Urinary bladder (tissue), 4 donors: Measurements from ENCODE around the gene ZDBF2. TPM values are rescaled to one million over a fixed set of nuclear protein-coding genes. Genes with fewer than 3 reads are reported as not detected.

Source experiments
- DNase-seq: peaks from one replicate; pipeline ENCODE4 v3.0.0-alpha.2; 2015; ENCODE audit errors: extremely low spot score
- H3K27ac ChIP-seq: one replicate; pipeline ENCODE4 v1.5.1; 2013; ENCODE audit warnings: low read depth, mild to moderate bottlenecking, moderate library complexity
- H3K36me3 ChIP-seq: one replicate; pipeline ENCODE4 v1.6.1; 2013; ENCODE audit warnings: mild to moderate bottlenecking, moderate library complexity; ENCODE audit not compliant: insufficient read depth
- H3K4me1 ChIP-seq: one replicate; pipeline ENCODE4 v1.6.1; 2013; ENCODE audit warnings: mild to moderate bottlenecking, moderate library complexity; ENCODE audit not compliant: insufficient read depth
- H3K4me3 ChIP-seq: one replicate; pipeline ENCODE4 v1.5.1; 2013; ENCODE audit warnings: low read depth, low read length
- WGBS: extraction: QIAGEN DNeasy Blood & Tissue Kit; methylation state at CpG from one replicate; pipeline ENCODE4 v1.1.7; 2013; 5-methylcytosine and 5-hydroxymethylcytosine counted together
- polyA plus RNA-seq: library from polyadenylated mRNA; stranded (reverse); fragments of 200-250 nt; gene quantifications from one replicate; pipeline ENCODE4 v1.2.3, GENCODE V29; 2013
- small RNA-seq: library from RNA; depleted of rRNA; stranded (forward); fragments of <200 nt; gene quantifications from one replicate; pipeline ENCODE3, GENCODE V24; 2014
- total RNA-seq: library from RNA; depleted of rRNA; stranded (reverse); fragments of >200 nt; gene quantifications from one replicate; pipeline ENCODE4 v1.2.3, GENCODE V29; 2014
- donor health status: healthy with polysubstance abuse.
- donor health status: healthy.

Gene ZDBF2
- total and polyA plus RNA-seq, 2 donors: 3.5 to 30.4 TPM

DNA sequence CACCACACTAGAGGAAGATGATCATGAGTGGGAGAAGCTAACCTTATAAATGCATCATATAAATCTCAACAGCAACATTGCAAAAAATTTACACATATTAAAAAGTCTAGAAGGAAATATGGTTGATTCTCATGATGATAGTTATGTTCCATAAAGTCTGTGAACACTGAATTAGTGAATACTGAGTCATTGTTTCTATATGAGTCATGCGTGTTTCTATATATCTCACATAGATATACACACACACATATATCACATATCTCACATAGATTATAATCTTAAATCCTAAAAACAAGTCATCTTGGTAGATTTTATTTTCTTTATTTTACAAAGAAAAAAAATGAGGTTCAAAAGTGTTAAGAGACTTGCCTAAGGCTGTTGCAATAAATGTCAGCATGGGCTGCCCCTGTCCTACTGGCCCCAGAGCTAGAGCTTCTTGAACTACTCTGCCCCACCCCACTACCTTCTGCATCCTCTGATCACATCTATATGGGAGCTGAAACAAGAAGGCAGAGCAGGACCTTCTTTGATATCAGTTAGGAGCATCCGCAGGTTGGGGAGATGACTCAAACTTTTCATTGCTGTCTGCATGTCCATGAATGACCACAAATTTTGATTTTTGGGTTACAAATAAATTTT lies 87.1 kb downstream of the ZDBF2 start:
- Histone ChIP-seq H3K27ac (no peak overlapping the region), H3K4me3 (no peak overlapping the region), H3K36me3 (no peaks in the 10 kb centered on the region), H3K4me1 (no peaks in the 10 kb centered on the region)
- 92% methylated on average over 2 of the region's 2 CpGs for WGBS
- no peak for DNase-seq

Small RNA genes lying within 50 kb of the gene (small RNA-seq; reads per million reads assigned to genes)
- gene HMGN1P6: not detected
- gene RN7SKP260: not detected

Other genes with a start within 250 kb of the ZDBF2 start
- gene INO80D, start 188.5 kb upstream of the ZDBF2 start, total RNA-seq: 30.0 TPM
- 2.2 TPM for gene INO80D, start 188.5 kb upstream of the ZDBF2 start, polyA plus RNA-seq
- gene NDUFS1, start 115.2 kb upstream of the ZDBF2 start, total RNA-seq: 84.6 TPM
- gene NDUFS1, start 115.2 kb upstream of the ZDBF2 start, polyA plus RNA-seq: 45.2 TPM
- gene EEF1B2, start 114.8 kb upstream of the ZDBF2 start, total RNA-seq: 356 TPM
- 707 TPM for gene EEF1B2, start 114.8 kb upstream of the ZDBF2 start, polyA plus RNA-seq
- 7.4 TPM for gene ADAM23, start 168.9 kb downstream of the ZDBF2 start, total RNA-seq
- 2.4 TPM for gene ADAM23, start 168.9 kb downstream of the ZDBF2 start, polyA plus RNA-seq